SK-N-SH (cell line): ENCODE results near the gene ANKRD11. TPM values are rescaled to one million over a fixed set of nuclear protein-coding genes. Genes with fewer than 3 reads are reported as not detected.

Source experiments
- CTCF ChIA-PET: fragments of 300-600, 350-600 bp; formaldehyde crosslinking; extraction: SDS; loops from one replicate; lab custom pipeline; 2021; lab: Yijun Ruan, JAX
- POLR2A ChIA-PET: fragments of 350-600 bp; sonication (Branson Sonifier 250); formaldehyde crosslinking; extraction: SDS; loops from one replicate; lab custom pipeline; 2020; ENCODE audit warnings: antibody characterized with exemption, inconsistent platforms; lab: Yijun Ruan, JAX
- DNase-seq: peaks from one replicate; pipeline ENCODE4 v3.0.0; 2012
- H2AFZ ChIP-seq: fragments of 200-600 bp; sonication (generic); 2 replicates; pipeline ENCODE4 v1.8.1; 2016; ENCODE audit warnings: antibody characterized with exemption, mild to moderate bottlenecking, low read depth
- H3F3A ChIP-seq: fragments of 200-600 bp; sonication (generic); replicated peaks from 2 replicates; pipeline ENCODE3; 2016; ENCODE audit warnings: antibody characterized with exemption, mild to moderate bottlenecking; ENCODE audit not compliant: insufficient read depth
- H3K27ac ChIP-seq, 2 experiments: fragments of 200-500 bp in 1 of 2; fragments of 200-600 bp in 1 of 2; sonication (Bioruptor generic) in 1 of 2; sonication (generic), shearing (Covaris generic) in 1 of 2; 2 replicates each; pipeline versions ENCODE4 v1.5.1 to v1.6.1; 2014 to 2016; ENCODE audit warnings: low read depth in 2 of 2, inconsistent platforms in 1 of 2, low read length in 1 of 2, mild to moderate bottlenecking in 1 of 2, mixed read lengths in 1 of 2
- H3K27me3 ChIP-seq: fragments of 200-600 bp; sonication (generic), shearing (Covaris generic); 2 replicates; pipeline ENCODE4 v1.6.1; 2016; ENCODE audit warnings: mixed run types; ENCODE audit not compliant: insufficient read depth
- H3K36me3 ChIP-seq, 2 experiments: fragments of 200-500 bp in 1 of 2; fragments of 200-600 bp in 1 of 2; sonication (Bioruptor generic) in 1 of 2; sonication (generic) in 1 of 2; replicated peaks in 1 of 2; 2 replicates each; pipeline versions ENCODE3 to v1.5.1; 2014 to 2016; ENCODE audit warnings: low read length in 1 of 2, mild to moderate bottlenecking in 1 of 2; ENCODE audit not compliant: insufficient read depth in 2 of 2, control insufficient read depth in 1 of 2
- H3K4me1 ChIP-seq, 2 experiments: fragments of 200-500 bp in 1 of 2; fragments of 200-600 bp in 1 of 2; sonication (Bioruptor generic) in 1 of 2; sonication (generic), shearing (Covaris generic) in 1 of 2; 2 replicates each; pipeline versions ENCODE4 v1.5.1 to v1.6.1; 2014 to 2016; ENCODE audit warnings: low read depth in 1 of 2, low read length in 1 of 2, mixed run types in 1 of 2; ENCODE audit not compliant: insufficient read depth in 2 of 2, control insufficient read depth in 1 of 2
- H3K4me2 ChIP-seq: fragments of 200-600 bp; sonication (generic), shearing (Covaris generic); 2 replicates; pipeline ENCODE4 v1.6.1; 2017; ENCODE audit warnings: mixed run types
- H3K4me3 ChIP-seq, 2 experiments: fragments of 200-500 bp in 1 of 2; fragments of 200-600 bp in 1 of 2; sonication (Bioruptor generic) in 1 of 2; sonication (generic), shearing (Covaris generic) in 1 of 2; 2 replicates each; pipeline versions ENCODE4 v1.5.1 to v1.8.1; 2014 to 2016; ENCODE audit warnings: low read depth in 2 of 2, inconsistent platforms in 1 of 2, low read length in 1 of 2, mild to moderate bottlenecking in 1 of 2, mixed read lengths in 1 of 2, moderate library complexity in 1 of 2
- H3K79me2 ChIP-seq: fragments of 200-600 bp; sonication (generic); 2 replicates; pipeline ENCODE4 v1.8.1; 2017; ENCODE audit warnings: mild to moderate bottlenecking; ENCODE audit not compliant: insufficient read depth
- H3K9ac ChIP-seq: fragments of 200-600 bp; sonication (generic); 2 replicates; pipeline ENCODE4 v1.6.1; 2017; ENCODE audit warnings: mixed run types
- H3K9me2 ChIP-seq: fragments of 200-600 bp; sonication (generic); 2 replicates; pipeline ENCODE4 v1.6.1; 2017; ENCODE audit warnings: mixed run types
- H3K9me3 ChIP-seq: fragments of 200-600 bp; sonication (generic); 2 replicates; pipeline ENCODE4 v1.6.1; 2017; ENCODE audit warnings: mixed run types, mild to moderate bottlenecking, moderate library complexity
- H4K20me1 ChIP-seq: fragments of 200-600 bp; sonication (generic); 2 replicates; pipeline ENCODE4 v1.6.1; 2017; ENCODE audit warnings: mild to moderate bottlenecking, mixed run types; ENCODE audit not compliant: insufficient read depth
- ELF1 ChIP-seq: IDR thresholded peaks from 2 replicates; pipeline ENCODE4 v1.4.0; 2012
- EZH2phosphoT487 ChIP-seq: fragments of 200-600 bp; sonication (generic); IDR thresholded peaks from 2 replicates; pipeline ENCODE4 v1.6.1; 2017; ENCODE audit warnings: low read depth, mixed run types, mild to moderate bottlenecking, antibody characterized with exemption, moderate library complexity, borderline replicate concordance
- GABPA ChIP-seq: IDR thresholded peaks from 2 replicates; pipeline ENCODE4 v1.4.0; 2012; ENCODE audit warnings: low read depth, mild to moderate bottlenecking
- GATA2 ChIP-seq: sonication (generic); formaldehyde crosslinking; IDR thresholded peaks from 2 replicates; pipeline ENCODE4 v1.5.0; 2020; ENCODE audit warnings: mild to moderate bottlenecking, missing genetic modification reagents
- IRF3 ChIP-seq: fragments of 150-350 bp; IDR thresholded peaks from 2 replicates; pipeline ENCODE4 v1.6.1; 2016; ENCODE audit warnings: mild to moderate bottlenecking, low read depth, low read length
- MXI1 ChIP-seq: IDR thresholded peaks from 2 replicates; pipeline ENCODE4 v1.6.1; 2012; ENCODE audit warnings: mild to moderate bottlenecking, low read depth, low read length, improper control_type of control experiment
- POLR2AphosphoS5 ChIP-seq: IDR thresholded peaks from 2 replicates; pipeline ENCODE4 v1.6.1; 2012; ENCODE audit warnings: low read depth, low read length
- RAD21 ChIP-seq: IDR thresholded peaks from 2 replicates; pipeline ENCODE4 v1.6.1; 2012; ENCODE audit warnings: mild to moderate bottlenecking, low read length
- RXRA ChIP-seq: IDR thresholded peaks from 2 replicates; pipeline ENCODE4 v1.4.0; 2012; ENCODE audit warnings: low read depth, mild to moderate bottlenecking, borderline replicate concordance
- TAF1 ChIP-seq: IDR thresholded peaks from 2 replicates; pipeline ENCODE4 v1.6.1; 2012; ENCODE audit warnings: low read depth, mild to moderate bottlenecking, low read length, moderate library complexity, borderline replicate concordance
- TEAD4 ChIP-seq: IDR thresholded peaks from 2 replicates; pipeline ENCODE4 v1.4.0; 2012; ENCODE audit warnings: mild to moderate bottlenecking, borderline replicate concordance; ENCODE audit not compliant: insufficient read depth
- ZBTB33 ChIP-seq: IDR thresholded peaks from 2 replicates; pipeline ENCODE4 v1.4.0; 2012; ENCODE audit warnings: low read depth, borderline replicate concordance
- WGBS: methylation state at CpG from one replicate; pipeline ENCODE4 v1.1.6; 2017; ENCODE audit warnings: low lambda C conversion rate; 5-methylcytosine and 5-hydroxymethylcytosine counted together
- polyA plus RNA-seq, 3 experiments: library from polyadenylated mRNA; depleted of rRNA; stranded (reverse); fragments of >200 nt; gene quantifications; 2 replicates each; pipeline ENCODE4 v1.2.3, GENCODE V29; 2012
- TF ChIP-seq, protein P1 (sequence below): fragments of 150-350 bp; IDR thresholded peaks from 2 replicates; pipeline ENCODE4 v1.6.1; 2017; ENCODE audit warnings: antibody characterized with exemption, low read length, low read depth, borderline replicate concordance
- TF ChIP-seq, protein P2 (sequence below): IDR thresholded peaks from 2 replicates; pipeline ENCODE4 v1.4.0; 2012; ENCODE audit warnings: low read depth

ANKRD11 gene
- polyA plus RNA-seq, 1 of the 3 experiments (the other 2 are of a cell fraction), result 50.2 TPM

GRCh38 chr16:89314357-89314756, 176.0 kb downstream of the ANKRD11 start:
- Histone ChIP-seq H3K4me1 (peaks cover 36 to 40% of the 10 kb centered on the region in 2 experiments; a peak in 3 of 4 replicates), H4K20me1 (peaks cover 76% of the 10 kb centered on the region), H3K4me2 (no peak overlapping the region), H3K9ac (no peak overlapping the region), H3K4me3 (no peak overlapping the region), H3K79me2 (peaks cover 100% of the 10 kb centered on the region), H3K27me3 (no peaks in the 10 kb centered on the region), H2AFZ (no peak overlapping the region), H3K9me2 (no peaks in the 10 kb centered on the region), H3K36me3 (peaks cover 15 to 30% of the 10 kb centered on the region in 2 experiments), H3F3A (peaks cover 26% of the 10 kb centered on the region), H3K27ac (no peak overlapping the region), H3K9me3 (no peaks in the 10 kb centered on the region)
- no peak for TF ChIP-seq ELF1
- TF ChIP-seq ZBTB33, result no peak
- no peak for TF ChIP-seq IRF3
- no peak for TF ChIP-seq GABPA
- TF ChIP-seq, protein P1, sequence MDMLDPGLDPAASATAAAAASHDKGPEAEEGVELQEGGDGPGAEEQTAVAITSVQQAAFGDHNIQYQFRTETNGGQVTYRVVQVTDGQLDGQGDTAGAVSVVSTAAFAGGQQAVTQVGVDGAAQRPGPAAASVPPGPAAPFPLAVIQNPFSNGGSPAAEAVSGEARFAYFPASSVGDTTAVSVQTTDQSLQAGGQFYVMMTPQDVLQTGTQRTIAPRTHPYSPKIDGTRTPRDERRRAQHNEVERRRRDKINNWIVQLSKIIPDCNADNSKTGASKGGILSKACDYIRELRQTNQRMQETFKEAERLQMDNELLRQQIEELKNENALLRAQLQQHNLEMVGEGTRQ, result no peak
- TF ChIP-seq TEAD4, result no peak
- no peak for TF ChIP-seq GATA2 (CRISPR knock-in tag)
- TF ChIP-seq MXI1, result no peak
- no peak for TF ChIP-seq RXRA
- TF ChIP-seq, protein P2, sequence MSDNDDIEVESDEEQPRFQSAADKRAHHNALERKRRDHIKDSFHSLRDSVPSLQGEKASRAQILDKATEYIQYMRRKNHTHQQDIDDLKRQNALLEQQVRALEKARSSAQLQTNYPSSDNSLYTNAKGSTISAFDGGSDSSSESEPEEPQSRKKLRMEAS, result no peak
- TF ChIP-seq RAD21, result no peak
- TF ChIP-seq POLR2AphosphoS5, result no peak
- TF ChIP-seq TAF1, result no peak
- ChIA-PET CTCF (interaction anchor here (0.7 kb wide), 1 partner anchor 16 kb away, joined by 3 read pairs; no protein-coding TSS in a partner anchor), POLR2A (no interaction called here)
- WGBS, result 94% methylated on average over 14 of the region's 14 CpGs
- DNase-seq, result no peak

DNA sequence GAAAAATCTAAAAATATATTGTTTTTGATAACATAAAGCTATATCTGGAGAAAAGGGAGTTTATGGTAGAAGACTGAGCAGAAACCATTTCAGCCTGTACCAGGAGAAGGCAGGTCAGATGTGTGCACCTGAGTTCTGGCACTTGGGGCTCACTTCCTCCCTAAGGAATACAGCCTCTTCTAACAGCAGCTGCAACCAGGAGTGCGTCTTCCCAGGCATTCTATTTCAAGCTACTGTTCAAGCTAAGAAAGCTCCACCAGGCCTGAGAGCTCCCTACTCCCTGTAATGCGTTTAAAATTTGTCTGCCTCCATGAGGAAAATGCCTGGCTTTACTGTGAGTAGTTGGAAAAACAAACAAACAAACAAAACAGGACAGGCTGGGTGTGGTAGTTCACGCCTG, 176.8 kb downstream of the ANKRD11 start:
- Histone ChIP-seq H3K9ac (no peak overlapping the region), H3K4me1 (peaks cover 29 to 32% of the 10 kb centered on the region in 2 experiments; a peak in 3 of 4 replicates), H3K27ac (no peak overlapping the region), H3K4me2 (no peak overlapping the region), H3F3A (peaks cover 19% of the 10 kb centered on the region), H4K20me1 (peaks cover 76% of the 10 kb centered on the region), H3K4me3 (no peak overlapping the region), H3K27me3 (no peaks in the 10 kb centered on the region), H3K9me2 (no peaks in the 10 kb centered on the region), H3K79me2 (peaks cover 100% of the 10 kb centered on the region), H2AFZ (no peak overlapping the region), H3K36me3 (peaks cover 15 to 30% of the 10 kb centered on the region in 2 experiments), H3K9me3 (no peaks in the 10 kb centered on the region)
- WGBS, result 86% methylated on average over 3 of the region's 3 CpGs
- no peak for TF ChIP-seq EZH2phosphoT487
- ChIA-PET CTCF (interaction anchor here (0.6 kb wide), 1 partner anchor 21 kb away, joined by 3 read pairs; no protein-coding TSS in a partner anchor), POLR2A (no interaction called here)
- DNase-seq, result no peak
